HL-60 (cell line): ENCODE results near the gene CADM2.

Experiments
- DNase-seq, 2 experiments: peaks; one replicate each; pipeline ENCODE4 v3.0.0-alpha.2; 2010 to 2020; ENCODE audit warnings: low read depth in 1 of 2, low spot score in 1 of 2
- H3K27ac ChIP-seq: fragments of 250-450 bp; sonication (Bioruptor Pico); replicated peaks from 2 replicates; pipeline ENCODE4 v1.5.1; 2020; ENCODE audit warnings: mild to moderate bottlenecking, moderate library complexity
- H3K27me3 ChIP-seq: fragments of 250-450 bp; sonication (Bioruptor Pico); 2 replicates; pipeline ENCODE4 v1.5.1; 2021; ENCODE audit warnings: mild to moderate bottlenecking, moderate library complexity; ENCODE audit not compliant: insufficient read depth, poor library complexity, severe bottlenecking
- H3K4me3 ChIP-seq: replicated peaks from 2 replicates; pipeline ENCODE4 v1.5.1; 2011; ENCODE audit warnings: mild to moderate bottlenecking, control low read depth, low read length; ENCODE audit not compliant: insufficient read depth
- CTCF ChIP-seq: IDR thresholded peaks from one replicate; pipeline ENCODE4 v1.5.1; 2011; ENCODE audit warnings: low read length, control low read depth, inconsistent platforms; ENCODE audit not compliant: insufficient read depth
- GABPA ChIP-seq: IDR thresholded peaks from 2 replicates; pipeline ENCODE4 v1.6.1; 2012; ENCODE audit warnings: low read depth
- POLR2AphosphoS5 ChIP-seq: IDR thresholded peaks from 2 replicates; pipeline ENCODE4 v1.6.1; 2012; ENCODE audit warnings: low read depth
- REST ChIP-seq: IDR thresholded peaks from 2 replicates; pipeline ENCODE4 v1.6.1; 2012; ENCODE audit warnings: low read depth; ENCODE audit not compliant: insufficient replicate concordance
- SPI1 ChIP-seq: IDR thresholded peaks from 2 replicates; pipeline ENCODE4 v1.6.1; 2012; ENCODE audit warnings: low read depth, mild to moderate bottlenecking, borderline replicate concordance

The CADM2 gene

GRCh38 chr3:85721409-85722145 lies 762.8 kb downstream of the CADM2 start:
- no peak for DNase-seq
- Histone ChIP-seq H3K4me3 (no peak overlapping the region), H3K27me3 (no peaks in the 10 kb centered on the region), H3K27ac (no peak overlapping the region)
- no peak for TF ChIP-seq GABPA
- TF ChIP-seq SPI1: no peak
- TF ChIP-seq REST: no peak
- TF ChIP-seq CTCF: no peak
- no peak for TF ChIP-seq POLR2AphosphoS5

GRCh38 chr3:85725809-85726208 lies 767.0 kb downstream of the CADM2 start:
- TF ChIP-seq REST (no peak), GABPA (no peak), POLR2AphosphoS5 (no peak), SPI1 (no peak), CTCF (no peak)
- no peak overlapping the region for H3K4me3 ChIP-seq
- no peak for DNase-seq
- no peak overlapping the region for H3K27ac ChIP-seq
- no peaks in the 10 kb centered on the region for H3K27me3 ChIP-seq

- TF ChIP-seq POLR2AphosphoS5 (no peak), REST (no peak)
- Histone ChIP-seq H3K27ac (no peak overlapping the region), H3K27me3 (no peaks in the 10 kb centered on the region), H3K4me3 (no peak overlapping the region)
- no peak for DNase-seq
Measured at GRCh38 chr3:85726241-85726640, 767.5 kb downstream of the CADM2 start.
